Measurements from ENCODE around the gene HACD4. TPM values are rescaled to one million over a fixed set of nuclear protein-coding genes. Genes with fewer than 3 reads are reported as not detected.

HACD4 gene
- total RNA-seq, 4 donors from 2014 or later, result 13.8 to 25.0 (median 17.9) TPM

- no peak for DNase-seq (ENCODE audit: extremely low spot score)
- 50% methylated on average over 2 of the region's 2 CpGs for WGBS
- no peaks in the 10 kb centered on the region for H3K36me3 ChIP-seq
- TF ChIP-seq POLR2A (IDR thresholded peaks at IDR 0.05; ENCODE audit: low read depth) (no peak), EP300 (IDR thresholded peaks at IDR 0.05) (no peak), POLR2AphosphoS5 (IDR thresholded peaks at IDR 0.05) (no peak), CTCF (IDR thresholded peaks at IDR 0.05) (no peak)
- H3K27ac ChIP-seq (replicated peaks in 1 of 4), result no peak overlapping the region
- intact Hi-C loops (cut with DNase I), result no loop called here
- H3K4me1 ChIP-seq, result no peaks in the 10 kb centered on the region
- no peak overlapping the region for H3K4me3 ChIP-seq
- H3K9me3 ChIP-seq, result no peaks in the 10 kb centered on the region
- H3K27me3 ChIP-seq, result no peaks in the 10 kb centered on the region
Observed at GRCh38 chr9:21053851-21054250, 22.4 kb upstream of the HACD4 start.

GRCh38 chr9:21047281-21047691 lies 15.8 kb upstream of the HACD4 start:
- TF ChIP-seq POLR2A (IDR thresholded peaks at IDR 0.05; ENCODE audit: low read depth) (no peak), EP300 (IDR thresholded peaks at IDR 0.05) (no peak), CTCF (IDR thresholded peaks at IDR 0.05) (no peak), POLR2AphosphoS5 (IDR thresholded peaks at IDR 0.05) (no peak)
- H3K4me3 ChIP-seq, result no peak overlapping the region
- H3K27me3 ChIP-seq, result no peaks in the 10 kb centered on the region
- no peaks in the 10 kb centered on the region for H3K9me3 ChIP-seq
- no peak for DNase-seq (ENCODE audit: extremely low spot score)
- no peaks in the 10 kb centered on the region for H3K4me1 ChIP-seq
- 80% methylated on average over 2 of the region's 2 CpGs for WGBS
- intact Hi-C loops (cut with DNase I), result no loop called here
- H3K27ac ChIP-seq (replicated peaks in 1 of 4), result no peak overlapping the region
- no peaks in the 10 kb centered on the region for H3K36me3 ChIP-seq

DNA sequence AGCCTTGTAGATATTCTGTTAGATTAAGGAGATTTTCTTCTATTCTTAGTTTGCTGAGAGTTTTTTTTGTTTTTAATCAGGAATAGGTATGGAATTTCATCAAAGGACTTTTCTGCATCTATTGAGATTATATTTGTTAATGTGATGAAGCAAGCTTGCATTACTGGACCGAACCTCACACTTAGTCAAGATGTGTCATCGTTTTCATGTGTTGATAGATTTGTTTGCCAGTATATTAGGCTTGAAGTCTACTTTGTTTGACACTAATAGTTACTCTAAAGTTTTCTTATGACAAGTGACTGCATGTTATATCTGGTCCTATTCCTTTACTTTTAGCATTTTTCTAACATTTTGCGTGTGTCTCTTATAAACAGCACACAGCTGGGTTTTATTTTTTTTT lies 12.4 kb upstream of the HACD4 start:
- H3K36me3 ChIP-seq, result no peaks in the 10 kb centered on the region
- no peak overlapping the region for H3K27ac ChIP-seq (replicated peaks in 1 of 4)
- H3K9me3 ChIP-seq, result no peaks in the 10 kb centered on the region
- 88% methylated on average over 3 of the region's 3 CpGs for WGBS
- no peaks in the 10 kb centered on the region for H3K4me1 ChIP-seq
- TF ChIP-seq EP300 (IDR thresholded peaks at IDR 0.05), result no peak
- TF ChIP-seq POLR2AphosphoS5 (IDR thresholded peaks at IDR 0.05), result no peak
- TF ChIP-seq POLR2A (IDR thresholded peaks at IDR 0.05; ENCODE audit: low read depth), result no peak
- TF ChIP-seq CTCF (IDR thresholded peaks at IDR 0.05), result no peak
- H3K27me3 ChIP-seq, result no peaks in the 10 kb centered on the region
- no peak overlapping the region for H3K4me3 ChIP-seq
- DNase-seq (ENCODE audit: extremely low spot score), result no peak
- intact Hi-C loops (cut with DNase I), result no loop called here

- intact Hi-C loops (cut with DNase I), result no loop called here
Observed at GRCh38 chr9:21042466-21042865, 11.0 kb upstream of the HACD4 start.

More at GRCh38 chr9:21042466-21042865, 11.0 kb upstream of the HACD4 start:
- H3K27ac ChIP-seq (replicated peaks in 1 of 4), result no peak overlapping the region
- H3K4me1 ChIP-seq, result no peaks in the 10 kb centered on the region
- H3K36me3 ChIP-seq, result no peaks in the 10 kb centered on the region
- DNase-seq (ENCODE audit: extremely low spot score), result no peak
- no peak overlapping the region for H3K4me3 ChIP-seq
- H3K27me3 ChIP-seq, result no peaks in the 10 kb centered on the region
- WGBS, result 95% methylated on average over 4 of the region's 4 CpGs
- H3K9me3 ChIP-seq, result no peaks in the 10 kb centered on the region
- TF ChIP-seq EP300 (IDR thresholded peaks at IDR 0.05) (no peak), POLR2AphosphoS5 (IDR thresholded peaks at IDR 0.05) (no peak), POLR2A (IDR thresholded peaks at IDR 0.05; ENCODE audit: low read depth) (no peak), CTCF (IDR thresholded peaks at IDR 0.05) (no peak)

Data from esophagus muscularis mucosa (tissue), 4 donors.